Esophagus mucosa (tissue), 1 donor: Measurements from ENCODE around the gene TGFBR3. TPM values are rescaled to one million over a fixed set of nuclear protein-coding genes. Genes with fewer than 3 reads are reported as not detected.
"Not testable (repeated sequence)": the region's sequence is repeated elsewhere in the genome, so short reads cannot be mapped to it uniquely, and the experiment has no call there.

Experiments
- ATAC-seq: fragments of 200-7000 bp; cut with Tn5 transposase; one replicate; pipeline ENCODE4 v1.9.1; 2020
- total RNA-seq: library from RNA; stranded (reverse); gene quantifications from one replicate; pipeline ENCODE4 v1.2.4, GENCODE V29; 2023
- donor health status: DM: yes; HTN: yes; CAD: no.

The TGFBR3 gene
- total RNA-seq, 1 donor from 2014 or later, result 10.4 TPM

DNA sequence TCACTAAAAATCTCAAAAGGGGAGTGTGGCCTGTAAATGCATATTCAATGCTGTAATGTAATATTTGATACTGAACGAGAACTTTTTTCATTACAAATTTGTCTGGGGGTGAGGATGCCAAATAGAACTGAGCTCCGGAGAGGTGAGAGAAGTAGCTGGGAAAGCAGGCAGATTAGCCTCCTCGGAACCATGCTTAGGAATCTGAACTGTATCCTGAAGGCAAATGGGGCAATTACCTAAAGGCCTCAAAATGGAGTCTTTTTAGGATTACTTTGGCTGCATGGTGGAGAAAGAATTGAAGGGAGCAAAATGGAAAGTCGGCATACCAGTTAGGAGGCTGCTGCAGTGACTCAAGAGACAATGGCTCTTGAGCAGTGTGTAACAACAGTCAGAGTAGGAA is 206.5 kb downstream of the TGFBR3 start:
- ATAC-seq, result no peak

DNA sequence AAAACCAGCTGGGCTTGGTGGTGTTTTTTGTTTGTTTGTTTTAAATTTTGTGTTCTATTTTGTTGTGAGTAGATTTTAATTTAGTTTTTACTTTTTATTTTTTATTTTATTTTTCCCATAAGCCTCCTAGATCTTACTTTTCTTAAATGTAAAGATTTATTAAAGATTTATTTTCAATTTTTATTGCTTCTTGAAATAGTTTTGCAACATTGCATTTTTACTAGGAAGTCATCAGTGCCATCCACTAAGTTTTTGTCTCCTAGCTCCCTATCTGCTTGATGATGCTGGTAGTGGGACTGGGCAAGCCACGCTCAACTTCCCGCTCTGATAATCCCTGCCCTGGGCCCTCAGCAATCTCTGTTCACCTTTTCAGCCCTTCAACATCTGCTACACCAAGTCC is 209.9 kb downstream of the TGFBR3 start:
- no peak for ATAC-seq

DNA sequence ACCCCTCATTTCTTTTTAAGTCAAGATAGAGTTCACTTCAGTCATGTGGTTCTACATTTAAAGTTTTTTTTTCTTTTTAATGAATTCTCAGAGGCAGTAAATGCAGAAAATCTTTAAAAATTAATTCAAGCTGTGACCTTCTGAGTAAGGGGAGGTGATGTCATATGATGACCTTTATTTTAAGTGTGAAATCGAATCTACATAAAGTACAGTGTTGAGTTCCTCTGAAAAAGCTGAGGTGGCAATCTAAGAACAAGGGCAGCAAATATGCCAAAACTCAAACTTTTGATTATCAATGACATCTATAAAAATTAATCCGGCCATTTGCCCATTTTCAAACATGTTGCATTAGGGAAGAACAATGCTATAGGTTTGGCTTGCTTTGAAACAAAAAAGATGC is 211.8 kb downstream of the TGFBR3 start:
- ATAC-seq, result no peak

DNA sequence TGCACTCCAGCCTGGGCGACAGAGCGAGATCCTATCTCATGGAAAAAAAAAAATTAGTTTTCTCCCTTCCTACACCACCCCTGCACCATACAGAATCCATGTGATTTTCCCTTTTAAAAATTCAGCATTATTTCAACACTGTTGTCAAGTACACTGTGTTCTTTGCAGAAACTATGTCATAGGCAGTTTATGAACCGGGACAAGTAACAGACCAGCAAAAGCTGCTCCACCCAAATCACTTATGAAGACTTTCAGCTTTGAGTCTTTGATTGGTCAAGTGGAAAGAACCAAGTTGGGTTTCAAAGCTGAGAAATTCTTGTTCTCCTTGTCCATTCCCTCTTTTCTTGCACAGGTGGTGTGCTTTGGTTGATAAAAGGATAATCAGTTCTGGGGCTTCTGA is 212.3 kb downstream of the TGFBR3 start:
- ATAC-seq, result no peak

DNA sequence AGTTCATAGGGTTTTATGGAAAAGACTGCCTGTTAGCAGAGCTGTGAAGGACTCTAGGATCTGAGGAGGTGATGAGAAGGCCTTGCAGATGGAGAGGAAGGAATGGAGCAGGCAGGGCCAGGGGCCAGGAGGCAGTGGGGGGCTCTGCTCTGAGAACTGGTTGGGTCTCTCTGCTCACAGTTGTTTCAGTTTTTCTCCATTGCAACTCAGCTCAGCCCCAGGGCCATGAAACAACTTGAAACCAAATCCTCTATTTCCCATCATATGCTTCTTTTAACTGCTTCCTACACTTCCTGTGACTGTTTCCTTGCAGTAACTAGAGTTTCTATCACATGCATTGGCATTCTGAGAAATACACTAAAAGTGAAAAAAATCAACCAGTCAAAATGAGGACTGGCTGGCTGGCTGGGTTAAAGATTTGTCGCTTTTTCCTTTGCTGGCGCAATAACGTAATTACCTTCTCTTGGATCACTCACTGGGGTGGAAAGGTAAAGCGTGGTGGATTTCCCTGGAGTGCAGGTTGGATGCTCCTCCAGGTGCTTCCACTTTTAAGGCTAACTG is 213.3 kb downstream of the TGFBR3 start:
- no peak for ATAC-seq

DNA sequence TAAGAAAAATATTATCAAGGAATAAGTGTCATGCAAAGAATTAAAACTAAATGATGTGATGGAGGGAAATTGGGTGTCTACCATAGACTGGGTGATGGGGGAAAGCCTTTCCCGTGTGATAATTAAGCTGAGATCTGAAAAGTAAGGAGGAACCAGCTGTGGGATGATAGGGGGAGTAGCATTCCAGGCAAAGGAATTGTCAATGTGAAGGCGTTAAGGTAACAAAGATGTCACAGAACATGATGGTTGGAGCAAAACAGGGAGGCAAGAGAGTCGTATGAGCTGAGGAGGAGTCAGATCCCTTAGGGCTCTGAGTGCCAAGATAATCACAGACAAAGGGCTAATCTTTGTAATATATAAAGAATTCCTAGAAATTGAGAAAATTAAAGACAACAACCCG is 215.2 kb downstream of the TGFBR3 start:
- ATAC-seq, result no peak

DNA sequence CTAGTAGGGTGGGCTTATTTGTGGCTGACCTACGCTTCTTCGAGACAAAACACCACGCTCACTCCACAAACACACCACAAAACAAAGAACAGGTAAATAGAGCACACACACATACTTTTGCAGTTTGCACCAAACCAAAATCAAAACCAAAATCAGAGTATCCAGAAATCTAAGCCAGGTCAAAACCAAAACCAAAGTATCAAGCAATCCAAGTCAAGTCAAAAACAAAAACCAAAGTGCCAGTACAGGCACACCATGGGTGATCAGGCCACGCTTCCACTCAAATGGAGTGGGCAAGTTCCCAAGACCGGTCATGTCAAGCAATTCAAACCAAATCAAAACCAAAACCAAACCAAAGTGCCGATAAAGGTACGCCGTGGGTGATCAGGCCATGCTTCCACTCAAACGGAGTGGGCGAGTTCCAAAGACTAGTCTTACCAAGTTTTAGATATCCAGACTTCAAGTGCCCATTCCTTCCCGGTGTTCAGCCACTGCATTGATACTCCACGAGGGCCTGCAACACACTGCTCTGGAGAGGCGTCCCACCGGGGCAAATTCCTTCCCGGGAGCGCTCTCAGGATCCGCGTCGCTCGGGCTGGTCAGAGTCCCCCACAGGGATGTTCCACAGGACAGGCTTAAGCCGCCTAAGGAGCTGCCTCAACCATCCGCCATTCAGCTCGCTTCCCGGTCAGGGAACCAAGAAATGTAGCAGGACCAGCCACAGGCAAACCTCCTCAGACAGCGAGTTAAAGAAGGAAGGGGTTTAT is 216.2 kb downstream of the TGFBR3 start:
- no peak for ATAC-seq

DNA sequence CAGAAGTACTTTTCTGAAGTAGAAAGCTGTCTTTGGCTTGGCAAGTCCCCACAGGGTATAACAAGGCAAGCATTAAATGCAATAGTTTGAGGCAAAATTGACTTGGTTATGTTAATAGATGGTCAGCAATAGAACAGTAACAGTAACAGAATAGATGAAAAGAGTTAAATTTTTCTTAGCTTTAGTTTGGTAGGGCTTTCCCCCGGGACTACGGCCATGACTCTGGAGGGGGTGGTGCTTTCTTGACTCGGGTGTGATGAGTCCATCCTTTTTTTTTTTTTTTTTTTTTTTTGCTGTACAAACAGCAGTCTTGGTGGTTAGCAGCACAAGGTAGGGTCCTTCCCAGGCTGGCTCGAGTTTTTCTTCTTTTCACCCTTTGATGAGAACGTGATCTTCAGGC is 219.3 kb downstream of the TGFBR3 start:
- ATAC-seq, result not testable (repeated sequence)

DNA sequence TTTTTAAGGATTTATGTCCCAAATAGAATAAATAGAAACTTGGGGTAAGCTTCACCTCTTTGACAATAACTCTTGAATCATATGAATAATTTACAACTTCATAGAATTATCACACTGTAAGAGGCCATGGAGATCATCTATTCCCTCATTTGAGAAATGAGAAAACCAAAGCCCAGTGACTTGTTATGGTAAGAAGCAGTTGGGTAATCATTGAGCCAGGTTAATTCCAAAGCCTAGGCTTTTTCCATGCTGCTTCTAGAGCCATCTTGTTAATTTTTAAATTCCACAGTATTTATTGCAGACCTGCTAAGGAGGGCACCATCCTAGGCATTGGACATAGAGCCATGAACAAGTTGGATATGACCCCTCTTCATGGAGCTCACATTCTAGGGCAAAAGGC is 224.8 kb downstream of the TGFBR3 start:
- no peak for ATAC-seq

DNA sequence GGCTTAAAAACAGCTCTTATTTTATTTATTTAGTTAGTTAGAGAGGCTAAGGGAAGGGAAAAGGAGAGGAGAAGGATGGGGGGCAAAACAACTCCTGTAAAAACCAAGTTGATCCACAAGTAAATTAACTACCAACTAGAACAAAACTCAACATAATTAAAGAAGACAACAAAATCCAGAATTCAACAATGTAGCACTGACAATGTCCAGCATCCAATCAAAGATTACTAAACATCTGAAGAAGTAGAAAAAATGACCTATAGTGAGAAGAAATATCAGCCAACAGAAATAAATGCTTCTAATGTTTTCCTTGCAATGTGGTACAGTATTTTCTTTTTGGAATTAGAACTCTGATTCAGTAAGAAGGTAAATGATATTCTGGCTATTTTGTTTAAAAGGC is 225.2 kb downstream of the TGFBR3 start:
- ATAC-seq, result no peak

DNA sequence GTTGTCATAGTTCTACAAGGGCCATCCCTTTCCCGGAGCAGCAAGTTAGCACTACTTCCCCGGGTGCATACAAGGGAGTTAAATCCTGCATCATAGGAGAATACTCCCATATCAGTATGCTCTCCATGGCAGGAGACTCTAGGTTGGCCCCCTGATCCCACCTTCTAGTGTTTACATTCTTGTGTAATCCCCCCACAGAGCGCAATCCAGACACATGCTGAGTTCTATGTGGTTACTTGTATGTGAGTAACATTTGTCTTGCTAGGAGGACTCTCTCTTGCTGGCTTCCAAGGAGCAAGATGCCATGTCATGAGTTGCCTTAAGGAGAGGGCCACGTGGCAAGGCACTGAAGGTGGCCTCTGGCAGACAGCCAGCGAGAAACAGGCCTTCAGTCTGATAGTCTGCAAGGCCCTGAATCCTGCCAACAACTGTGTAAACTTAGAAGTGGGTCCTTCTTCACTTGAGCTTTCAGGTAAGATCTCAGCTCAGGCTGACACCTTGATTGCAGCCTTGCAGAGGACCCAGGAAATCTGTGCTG is 230.0 kb downstream of the TGFBR3 start:
- no peak for ATAC-seq

DNA sequence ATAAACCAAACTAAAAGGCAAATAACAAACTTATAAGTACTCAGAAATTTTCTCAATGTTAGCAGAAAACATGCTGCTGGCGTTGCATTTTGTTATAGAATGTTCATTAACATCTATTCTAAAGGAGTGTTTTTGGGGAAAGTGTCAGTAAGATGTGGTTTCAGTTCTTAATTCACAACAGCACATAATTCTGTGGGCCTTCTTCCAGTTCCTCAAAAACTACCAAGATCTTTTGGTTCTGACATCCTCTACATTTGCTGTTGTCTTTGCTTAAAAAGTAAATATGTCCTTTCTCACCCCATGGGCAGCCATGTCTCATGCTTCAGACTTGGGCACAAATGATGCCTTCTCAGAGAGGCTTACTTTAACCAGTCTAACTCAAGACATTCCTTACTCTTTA is 232.8 kb downstream of the TGFBR3 start:
- no peak for ATAC-seq

DNA sequence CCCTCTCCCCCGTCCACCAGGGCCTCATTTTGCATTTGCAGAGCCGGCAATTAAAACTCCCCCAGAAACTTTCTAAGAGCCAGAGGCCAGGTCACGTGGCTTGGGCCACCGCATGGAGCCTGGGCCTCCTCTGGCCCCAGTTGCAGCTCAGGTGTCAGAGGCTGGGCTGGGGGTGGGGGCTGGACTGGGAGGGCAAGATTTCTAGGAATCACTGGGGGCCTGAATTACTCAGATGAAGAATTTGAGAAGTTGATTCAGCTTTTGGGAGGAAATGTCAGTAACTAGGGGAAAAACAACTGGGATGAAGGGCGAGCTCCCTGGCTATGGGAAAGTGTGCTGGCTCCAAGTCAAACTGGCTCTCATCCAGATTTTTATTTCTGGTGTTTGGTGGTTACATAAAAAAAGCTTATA is 234.3 kb downstream of the TGFBR3 start:
- no peak for ATAC-seq

DNA sequence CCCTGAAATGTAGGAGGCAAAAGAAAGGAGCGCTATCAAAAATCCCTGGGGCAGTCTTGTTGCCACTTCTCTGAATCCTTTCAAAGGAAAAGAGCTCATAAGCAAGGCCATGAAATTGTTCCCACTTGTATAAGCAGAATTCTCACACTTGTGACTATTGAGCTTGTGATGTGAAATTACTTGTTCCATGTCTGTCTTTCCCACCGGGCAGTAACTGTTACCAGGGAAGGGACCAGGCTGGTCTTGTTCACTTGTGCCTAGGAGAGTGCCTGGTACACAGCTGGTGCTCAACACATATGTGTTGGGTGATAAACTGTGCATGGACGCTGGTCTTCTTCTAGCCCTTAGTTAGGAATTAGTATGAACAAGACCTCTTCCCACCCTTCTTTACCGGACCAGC is 234.7 kb downstream of the TGFBR3 start:
- ATAC-seq, result no peak

DNA sequence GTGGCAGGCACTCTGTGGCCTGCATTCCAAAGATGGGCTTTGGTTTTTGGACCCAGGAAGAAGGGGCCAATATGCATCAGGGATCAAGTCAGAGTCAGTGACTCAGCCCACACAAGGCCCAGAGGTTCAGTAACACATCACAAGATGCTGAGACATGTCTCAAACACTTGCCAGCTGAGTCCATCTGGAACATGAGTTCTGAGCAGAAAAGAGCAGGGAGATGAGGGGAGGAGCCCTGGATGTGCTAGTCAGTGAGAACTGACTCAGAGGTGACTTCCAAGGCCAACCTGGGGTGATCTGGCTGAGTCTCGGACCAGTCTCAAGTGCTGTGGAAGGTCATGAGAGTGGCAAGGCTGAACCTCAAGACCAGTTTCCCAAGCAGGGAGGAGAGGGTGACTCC is 235.2 kb downstream of the TGFBR3 start:
- ATAC-seq, result peak; percentile 74

DNA sequence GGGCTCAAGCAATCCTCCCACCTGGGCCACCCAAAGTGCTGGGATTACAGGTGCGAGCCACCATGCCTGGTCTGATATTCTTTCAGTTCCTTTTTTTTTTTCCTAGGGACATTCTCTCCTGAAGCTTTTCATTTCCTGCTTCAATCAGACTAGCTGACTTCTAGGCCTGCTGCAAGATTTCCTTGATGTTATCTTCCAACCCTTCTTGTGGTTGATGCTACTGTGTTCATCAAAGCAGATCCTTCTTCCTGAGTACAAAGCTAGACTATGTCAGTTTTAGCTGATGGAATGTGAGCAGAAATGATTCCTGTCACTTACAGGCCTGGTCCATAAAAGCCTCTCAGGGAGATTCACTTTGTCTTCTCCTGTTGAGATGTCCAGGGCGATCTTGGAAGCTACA is 238.9 kb downstream of the TGFBR3 start:
- ATAC-seq, result no peak

DNA sequence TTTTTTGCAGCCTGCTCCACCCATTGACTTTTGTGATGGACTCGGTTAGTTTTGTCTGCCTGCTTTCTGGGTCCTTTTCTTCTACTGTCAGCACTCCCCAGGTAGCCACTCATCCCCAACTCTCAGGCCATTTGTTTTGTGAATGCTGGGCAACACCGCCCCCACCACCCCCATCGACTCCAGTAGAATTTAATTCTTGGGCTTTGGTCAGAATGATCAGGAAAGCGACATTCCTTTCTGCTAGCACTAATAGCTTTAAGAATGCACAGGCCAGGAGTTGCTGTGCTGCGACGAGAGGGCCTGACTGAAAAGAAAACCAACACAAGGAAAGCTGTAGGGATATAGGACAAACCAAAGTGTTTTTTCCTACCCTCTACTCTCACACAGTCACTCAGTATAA is 240.9 kb downstream of the TGFBR3 start:
- no peak for ATAC-seq

DNA sequence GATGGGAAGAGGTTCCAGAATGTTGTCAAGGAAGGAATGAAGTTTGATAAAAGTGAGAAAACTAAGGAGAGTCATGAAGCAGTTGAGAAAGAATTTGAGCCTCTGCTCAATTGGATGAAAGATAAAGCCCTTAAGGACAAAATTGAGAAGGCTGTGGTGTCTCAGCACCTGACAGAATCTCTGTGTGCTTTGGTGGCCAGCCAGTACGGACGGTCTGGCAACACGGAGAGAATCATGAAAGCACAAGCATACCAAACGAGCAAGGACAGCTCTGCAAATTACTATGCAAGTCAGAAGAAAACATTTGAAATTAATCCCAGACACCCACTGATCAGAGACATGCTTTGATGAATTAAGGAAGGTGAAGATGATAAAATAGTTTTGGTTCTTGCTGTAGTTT is 242.5 kb downstream of the TGFBR3 start:
- ATAC-seq, result no peak

DNA sequence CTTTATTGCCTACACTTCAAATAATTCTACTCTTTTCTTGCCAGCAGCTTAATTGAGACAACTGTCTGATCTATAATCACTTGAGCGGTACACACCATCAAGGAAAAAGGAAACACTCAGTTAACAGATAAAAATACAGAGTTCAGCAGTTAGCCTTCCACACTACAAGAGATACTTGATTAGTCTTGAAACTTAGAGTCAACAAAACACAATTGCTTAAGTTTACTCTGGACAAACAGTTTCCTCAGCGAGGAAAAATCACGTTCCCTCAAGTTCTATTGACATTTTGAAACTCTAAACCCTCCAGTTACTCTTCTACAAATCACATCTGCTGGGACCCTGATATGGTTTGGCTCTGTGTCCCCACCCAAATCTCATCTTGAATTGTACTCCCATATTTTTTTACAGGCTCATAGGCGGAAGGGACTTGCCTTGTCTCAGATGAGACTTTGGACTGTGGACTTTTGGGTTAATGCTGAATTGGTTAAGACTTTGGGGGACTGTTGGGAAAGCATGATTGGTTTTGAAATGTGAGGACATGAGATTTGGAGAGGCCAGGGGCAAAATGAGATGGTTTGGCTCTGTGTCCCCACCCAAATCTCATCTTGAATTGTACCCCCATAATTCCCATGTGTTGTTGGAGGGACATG is 244.9 kb downstream of the TGFBR3 start:
- no peak for ATAC-seq

DNA sequence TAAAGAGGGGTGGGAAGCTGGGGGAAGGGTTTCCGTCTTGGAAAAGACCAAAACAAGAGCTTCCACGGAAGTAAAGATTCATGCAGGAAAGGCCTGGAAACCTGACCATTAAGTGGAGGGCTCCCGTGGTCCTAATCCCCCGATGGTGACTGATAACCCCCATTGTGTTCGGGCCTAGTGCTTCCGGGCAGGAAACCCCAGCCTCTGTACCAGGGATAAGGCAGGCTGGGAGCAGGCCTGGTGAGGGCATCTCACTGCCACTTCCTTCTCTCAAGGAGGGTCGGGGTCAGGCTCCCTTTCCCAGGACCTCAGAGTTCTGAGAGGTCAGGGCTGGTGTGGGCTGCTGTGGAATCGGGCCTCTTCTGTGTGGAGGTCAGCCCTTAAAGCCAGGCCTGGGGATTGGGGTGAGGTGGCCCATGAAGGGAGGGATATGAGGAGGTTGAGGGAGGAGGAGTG is 248.4 kb downstream of the TGFBR3 start:
- ATAC-seq, result peak; percentile 33

DNA sequence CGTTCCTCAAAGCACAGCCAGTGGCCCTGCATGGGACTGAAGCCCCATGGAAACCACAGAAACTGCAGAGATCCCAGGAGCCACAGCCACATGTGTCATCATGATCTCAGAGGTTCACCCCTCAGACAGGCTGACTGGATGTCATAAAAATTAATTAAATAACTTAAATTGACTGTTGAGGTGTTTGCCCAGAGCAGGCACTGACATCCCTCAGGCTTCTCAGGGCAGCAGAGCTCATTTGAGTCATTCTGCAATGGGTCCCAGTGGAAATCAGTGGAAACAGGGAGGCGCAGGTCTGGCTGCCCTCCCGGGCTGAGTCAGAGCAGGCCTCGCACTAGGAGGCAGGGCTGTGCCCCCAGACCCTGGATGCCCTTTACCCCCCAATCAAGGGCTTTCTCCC is 250.2 kb downstream of the TGFBR3 start:
- ATAC-seq, result no peak

DNA sequence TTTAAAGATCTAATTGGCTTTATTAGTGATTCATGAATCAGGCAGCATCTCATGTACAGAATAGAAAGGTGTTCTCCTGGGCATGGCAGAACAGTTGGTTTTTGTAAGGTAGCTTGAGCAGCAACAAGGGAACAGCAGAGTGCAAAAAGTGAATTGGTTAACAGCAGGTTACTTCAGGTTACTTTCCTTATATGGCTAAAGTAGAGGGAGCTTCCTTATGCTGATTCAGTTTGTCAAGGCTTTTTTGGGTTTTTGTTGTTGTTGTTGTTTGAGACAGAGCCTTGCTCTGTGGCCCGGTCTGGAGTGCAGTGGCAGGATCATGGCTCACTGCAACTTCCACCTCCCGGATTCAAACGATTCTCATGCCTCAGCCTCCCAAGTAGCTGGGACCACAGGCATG is 252.5 kb downstream of the TGFBR3 start:
- no peak for ATAC-seq

DNA sequence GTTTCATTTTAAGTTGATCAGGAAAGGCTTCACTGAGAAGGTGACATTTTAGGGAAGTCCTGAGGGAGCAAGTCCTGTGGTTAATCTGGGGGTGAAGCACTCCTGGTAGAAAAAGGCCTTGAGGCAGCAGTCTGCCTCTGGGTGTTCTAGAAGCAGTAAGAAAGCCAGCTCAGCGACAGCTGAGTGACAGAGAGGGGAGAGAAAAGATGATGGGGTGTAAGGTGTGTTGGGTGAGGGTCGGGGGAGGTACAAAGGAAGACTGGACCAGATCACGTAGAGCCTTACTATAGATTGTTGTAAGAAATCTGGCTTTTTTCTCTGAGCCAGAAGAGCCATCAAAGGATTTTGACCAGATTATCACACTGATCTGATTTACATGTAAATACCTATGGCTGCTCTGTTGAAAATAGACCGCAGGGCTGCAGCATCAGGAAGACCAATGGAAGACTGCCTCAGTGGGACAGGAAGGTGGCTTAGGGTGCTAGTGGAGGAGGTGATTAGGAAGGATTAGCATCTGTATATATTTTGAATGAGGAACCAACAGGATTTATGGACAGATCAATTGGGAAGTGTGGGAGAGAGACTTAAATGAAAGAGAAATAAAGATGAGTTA is 254.1 kb downstream of the TGFBR3 start:
- no peak for ATAC-seq
